ENCODE data around the gene CDHR3.

The CDHR3 gene

GRCh38 chr7:105917659-105918058 is 45.4 kb upstream of the CDHR3 start:
- H3K4me2 ChIP-seq (ENCODE audit: low read depth, low read length, poor library complexity, severe bottlenecking): no peak overlapping the region
- no peaks in the 10 kb centered on the region for H3K4me1 ChIP-seq (ENCODE audit: insufficient read depth, low read length, poor library complexity, severe bottlenecking)
- H3F3A ChIP-seq (ENCODE audit: low read depth): no peaks in the 10 kb centered on the region
- no peak overlapping the region for H2AFZ ChIP-seq (ENCODE audit: low read length)
- no peaks in the 10 kb centered on the region for H3K9me3 ChIP-seq (ENCODE audit: insufficient read depth, low read depth, low read length)
- no peaks in the 10 kb centered on the region for H3K79me2 ChIP-seq (ENCODE audit: insufficient read depth, low read length)
- no peak overlapping the region for H3K4me3 ChIP-seq (ENCODE audit: low read length, poor library complexity, severe bottlenecking)
- H3K9me2 ChIP-seq (replicated peaks; ENCODE audit: low read depth, low read length): no peaks in the 10 kb centered on the region
- no peaks in the 10 kb centered on the region for H3K27me3 ChIP-seq (ENCODE audit: insufficient read depth, low read length, poor library complexity, severe bottlenecking)
- no peaks in the 10 kb centered on the region for H3K36me3 ChIP-seq (ENCODE audit: insufficient read depth, low read length)
- TF ChIP-seq CTCF (conservative IDR thresholded peaks at IDR 0.05; ENCODE audit: low read length) (no peak), EZH2phosphoT487 (IDR thresholded peaks at IDR 0.05; ENCODE audit: borderline replicate concordance) (no peak)
- H3K9ac ChIP-seq (ENCODE audit: low read depth, low read length, poor library complexity, severe bottlenecking): no peak overlapping the region
- H4K20me1 ChIP-seq (ENCODE audit: insufficient read depth, low read length, poor library complexity, severe bottlenecking): no peaks in the 10 kb centered on the region

- no peak for TF ChIP-seq EZH2phosphoT487 (IDR thresholded peaks at IDR 0.05; ENCODE audit: borderline replicate concordance)
- no peak for TF ChIP-seq CTCF (conservative IDR thresholded peaks at IDR 0.05; ENCODE audit: low read length)
These were observed 42.3 kb upstream of the CDHR3 start for GRCh38 chr7:105920766-105921165.

GRCh38 chr7:105924945-105925344 is 38.1 kb upstream of the CDHR3 start:
- Histone ChIP-seq H3K9me2 (replicated peaks; ENCODE audit: low read depth, low read length) (no peaks in the 10 kb centered on the region), H3K79me2 (ENCODE audit: insufficient read depth, low read length) (no peaks in the 10 kb centered on the region), H3K36me3 (ENCODE audit: insufficient read depth, low read length) (no peaks in the 10 kb centered on the region), H3K27me3 (ENCODE audit: insufficient read depth, low read length, poor library complexity, severe bottlenecking) (no peaks in the 10 kb centered on the region), H3K9ac (ENCODE audit: low read depth, low read length, poor library complexity, severe bottlenecking) (no peak overlapping the region), H3K4me1 (ENCODE audit: insufficient read depth, low read length, poor library complexity, severe bottlenecking) (no peaks in the 10 kb centered on the region), H2AFZ (ENCODE audit: low read length) (no peak overlapping the region), H3K9me3 (ENCODE audit: insufficient read depth, low read depth, low read length) (no peaks in the 10 kb centered on the region), H4K20me1 (ENCODE audit: insufficient read depth, low read length, poor library complexity, severe bottlenecking) (no peaks in the 10 kb centered on the region), H3F3A (ENCODE audit: low read depth) (no peaks in the 10 kb centered on the region), H3K4me2 (ENCODE audit: low read depth, low read length, poor library complexity, severe bottlenecking) (no peak overlapping the region), H3K4me3 (ENCODE audit: low read length, poor library complexity, severe bottlenecking) (no peak overlapping the region)
- TF ChIP-seq CTCF (conservative IDR thresholded peaks at IDR 0.05; ENCODE audit: low read length) (no peak), EZH2phosphoT487 (IDR thresholded peaks at IDR 0.05; ENCODE audit: borderline replicate concordance) (no peak)

More at GRCh38 chr7:105920766-105921165, 42.3 kb upstream of the CDHR3 start:
- no peak overlapping the region for H3K4me2 ChIP-seq (ENCODE audit: low read depth, low read length, poor library complexity, severe bottlenecking)
- no peaks in the 10 kb centered on the region for H3K9me3 ChIP-seq (ENCODE audit: insufficient read depth, low read depth, low read length)
- no peaks in the 10 kb centered on the region for H3F3A ChIP-seq (ENCODE audit: low read depth)
- no peak overlapping the region for H3K4me3 ChIP-seq (ENCODE audit: low read length, poor library complexity, severe bottlenecking)
- H3K27me3 ChIP-seq (ENCODE audit: insufficient read depth, low read length, poor library complexity, severe bottlenecking): no peaks in the 10 kb centered on the region
- H3K9ac ChIP-seq (ENCODE audit: low read depth, low read length, poor library complexity, severe bottlenecking): no peak overlapping the region
- no peaks in the 10 kb centered on the region for H3K4me1 ChIP-seq (ENCODE audit: insufficient read depth, low read length, poor library complexity, severe bottlenecking)
- no peaks in the 10 kb centered on the region for H3K9me2 ChIP-seq (replicated peaks; ENCODE audit: low read depth, low read length)
- H2AFZ ChIP-seq (ENCODE audit: low read length): no peak overlapping the region
- H3K36me3 ChIP-seq (ENCODE audit: insufficient read depth, low read length): no peaks in the 10 kb centered on the region
- H4K20me1 ChIP-seq (ENCODE audit: insufficient read depth, low read length, poor library complexity, severe bottlenecking): no peaks in the 10 kb centered on the region
- H3K79me2 ChIP-seq (ENCODE audit: insufficient read depth, low read length): no peaks in the 10 kb centered on the region

Measured in Loucy (cell line).